ENCODE data around the gene RAPH1.
"Not testable (repeated sequence)": the region's sequence is repeated elsewhere in the genome, so short reads cannot be mapped to it uniquely, and the experiment has no call there.

Gene RAPH1

GRCh38 chr2:203431391-203432185, 103.5 kb downstream of the RAPH1 start:
- DNase-seq: no peak

GRCh38 chr2:203429643-203430042, 105.5 kb downstream of the RAPH1 start:
- not testable (repeated sequence) for DNase-seq

GRCh38 chr2:203427061-203427460, 108.0 kb downstream of the RAPH1 start:
- DNase-seq: no peak

GRCh38 chr2:203418271-203418670, 116.8 kb downstream of the RAPH1 start:
- no peak for DNase-seq

DNA sequence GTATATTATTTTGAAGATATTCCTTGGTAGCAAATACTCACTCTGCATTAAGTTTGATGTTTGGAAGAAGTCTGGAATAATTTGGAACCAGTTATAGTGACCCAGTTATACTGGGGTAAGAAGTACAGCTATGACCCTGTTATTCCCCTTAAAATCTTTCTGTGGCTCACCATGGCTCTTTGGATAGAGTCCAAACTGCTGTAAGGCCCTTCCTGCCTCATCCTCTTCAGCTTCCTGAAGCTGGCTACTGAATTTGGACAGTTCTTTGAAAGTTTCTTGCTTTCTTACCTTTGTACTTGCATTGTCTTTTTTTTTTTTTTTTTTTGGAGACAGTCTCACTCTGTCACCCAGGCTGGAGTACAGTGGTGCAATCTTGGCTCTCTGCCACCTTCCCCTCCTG, 121.3 kb downstream of the RAPH1 start:
- DNase-seq: no peak

GRCh38 chr2:203412546-203413331, 122.4 kb downstream of the RAPH1 start:
- no peak for DNase-seq

- DNase-seq: no peak
Observed at GRCh38 chr2:203407496-203407895, 127.6 kb downstream of the RAPH1 start.

GRCh38 chr2:203404996-203405395, 130.1 kb downstream of the RAPH1 start:
- DNase-seq: no peak

- DNase-seq: no peak
Observed at GRCh38 chr2:203400805-203401585, 134.1 kb downstream of the RAPH1 start.

DNA sequence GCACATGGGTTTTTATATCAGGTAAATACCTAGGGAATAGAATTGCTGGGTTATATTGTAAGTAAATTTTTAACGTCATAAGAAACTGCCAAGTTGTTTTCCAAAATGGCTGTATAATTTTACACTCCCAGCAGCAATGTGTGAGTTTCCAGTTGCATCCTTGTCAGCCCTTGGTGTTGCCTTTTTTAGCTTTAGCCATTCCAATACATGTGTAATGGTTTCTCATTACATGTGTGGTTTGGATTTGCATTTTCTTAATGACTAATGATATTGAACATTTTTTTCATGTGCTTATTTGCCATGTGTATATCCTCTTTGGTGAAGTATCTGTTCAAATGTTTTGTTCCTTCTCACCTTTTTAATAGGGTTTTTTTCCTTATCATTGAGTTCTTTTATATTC, 136.1 kb downstream of the RAPH1 start:
- no peak for DNase-seq

- DNase-seq: no peak
Observed at GRCh38 chr2:203396667-203397066, 138.4 kb downstream of the RAPH1 start.

- no peak for DNase-seq
Observed at GRCh38 chr2:203395858-203396257, 139.2 kb downstream of the RAPH1 start.

GRCh38 chr2:203394519-203395227, 140.4 kb downstream of the RAPH1 start:
- no peak for DNase-seq

DNA sequence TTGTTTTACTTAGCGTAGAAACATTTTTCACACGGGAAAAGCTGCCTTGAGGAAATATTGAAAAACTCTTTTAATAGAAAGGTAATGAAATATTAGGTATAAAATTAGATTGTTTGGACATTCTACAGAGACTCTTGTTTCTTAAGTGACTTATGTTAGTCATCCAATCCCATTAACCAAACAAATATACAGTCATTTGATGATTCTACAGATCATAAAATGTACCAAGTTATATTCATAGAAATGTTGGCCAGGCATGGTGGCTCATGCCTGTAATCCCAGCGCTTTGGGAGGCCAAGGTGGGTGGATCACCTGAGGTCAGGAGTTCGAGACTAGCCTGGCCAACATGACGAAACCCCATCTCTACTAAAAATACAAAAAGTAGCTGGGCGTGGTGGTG, 146.9 kb downstream of the RAPH1 start:
- not testable (repeated sequence) for DNase-seq

- DNase-seq: no peak
Observed at GRCh38 chr2:203383038-203383437, 152.1 kb downstream of the RAPH1 start.

- DNase-seq: no peak
Observed at GRCh38 chr2:203379156-203379555, 155.9 kb downstream of the RAPH1 start.

GRCh38 chr2:203376173-203376572, 158.9 kb downstream of the RAPH1 start:
- DNase-seq: no peak

GRCh38 chr2:203372706-203373105, 162.4 kb downstream of the RAPH1 start:
- DNase-seq: not testable (repeated sequence)

- DNase-seq: no peak
Observed at GRCh38 chr2:203366639-203367466, 168.2 kb downstream of the RAPH1 start.

GRCh38 chr2:203361922-203362321, 173.2 kb downstream of the RAPH1 start:
- no peak for DNase-seq

DNA sequence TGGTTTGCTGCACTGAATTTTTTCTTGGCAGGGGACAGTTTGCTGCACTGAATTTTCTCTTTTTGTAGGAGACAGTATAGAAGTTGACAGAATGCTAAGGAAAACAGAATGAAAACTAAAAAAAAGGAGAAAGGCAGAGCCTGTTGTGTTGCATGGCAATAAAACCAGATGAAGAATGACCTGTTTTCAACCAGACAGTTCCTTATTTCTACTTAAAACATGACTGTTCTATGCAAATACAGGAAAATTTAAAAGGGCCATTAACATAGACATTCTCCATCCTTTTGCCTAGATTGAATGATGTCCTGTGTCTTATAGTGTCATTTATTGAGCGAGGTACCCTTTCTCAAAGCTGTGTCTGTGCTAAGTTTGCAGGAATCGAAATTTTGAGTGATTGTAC, 173.6 kb downstream of the RAPH1 start:
- DNase-seq: no peak

Measured in SHP77 (cell line).